SIG-M5 treated with dmso at 0.1 percent for 504 hours (cell line): Measurements from ENCODE around the gene ZNF536.
"Not testable (repeated sequence)": the region's sequence is repeated elsewhere in the genome, so short reads cannot be mapped to it uniquely, and the experiment has no call there.

ENCODE experiments used
- DNase-seq: peaks from one replicate; lab custom pipeline; 2025; ENCODE audit not compliant: unreplicated experiment; lab: John Stamatoyannopoulos, UW

Gene ZNF536

DNA sequence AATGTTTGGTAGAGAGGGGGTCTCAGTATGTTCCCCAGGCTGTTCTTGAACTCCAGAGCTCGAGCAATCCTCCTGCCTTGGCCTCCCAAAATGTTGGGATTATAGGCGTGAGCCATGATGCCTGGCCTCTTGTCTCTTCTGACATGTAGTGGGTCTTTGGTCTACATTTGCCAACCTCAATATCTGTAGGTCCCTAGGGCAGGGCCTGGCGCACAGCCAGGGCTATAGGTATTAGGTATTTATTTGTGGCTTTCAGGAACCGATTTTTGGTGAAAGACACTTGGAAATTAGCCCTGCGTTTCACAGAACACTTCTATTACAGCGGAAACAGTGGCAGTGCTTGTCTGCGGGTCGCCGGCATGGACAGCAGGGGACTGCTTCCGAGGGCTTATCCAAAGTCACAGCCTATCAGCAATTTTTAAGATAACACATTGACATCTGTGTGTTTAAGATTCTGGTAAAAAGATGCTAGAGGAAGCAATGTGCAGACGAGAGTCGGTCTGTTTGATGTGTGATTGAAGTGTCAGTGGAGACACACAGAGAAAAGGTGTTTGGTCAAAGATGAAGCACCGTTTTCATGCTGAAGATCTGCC is 14.5 kb downstream of the ZNF536 start:
- no peak for DNase-seq

DNA sequence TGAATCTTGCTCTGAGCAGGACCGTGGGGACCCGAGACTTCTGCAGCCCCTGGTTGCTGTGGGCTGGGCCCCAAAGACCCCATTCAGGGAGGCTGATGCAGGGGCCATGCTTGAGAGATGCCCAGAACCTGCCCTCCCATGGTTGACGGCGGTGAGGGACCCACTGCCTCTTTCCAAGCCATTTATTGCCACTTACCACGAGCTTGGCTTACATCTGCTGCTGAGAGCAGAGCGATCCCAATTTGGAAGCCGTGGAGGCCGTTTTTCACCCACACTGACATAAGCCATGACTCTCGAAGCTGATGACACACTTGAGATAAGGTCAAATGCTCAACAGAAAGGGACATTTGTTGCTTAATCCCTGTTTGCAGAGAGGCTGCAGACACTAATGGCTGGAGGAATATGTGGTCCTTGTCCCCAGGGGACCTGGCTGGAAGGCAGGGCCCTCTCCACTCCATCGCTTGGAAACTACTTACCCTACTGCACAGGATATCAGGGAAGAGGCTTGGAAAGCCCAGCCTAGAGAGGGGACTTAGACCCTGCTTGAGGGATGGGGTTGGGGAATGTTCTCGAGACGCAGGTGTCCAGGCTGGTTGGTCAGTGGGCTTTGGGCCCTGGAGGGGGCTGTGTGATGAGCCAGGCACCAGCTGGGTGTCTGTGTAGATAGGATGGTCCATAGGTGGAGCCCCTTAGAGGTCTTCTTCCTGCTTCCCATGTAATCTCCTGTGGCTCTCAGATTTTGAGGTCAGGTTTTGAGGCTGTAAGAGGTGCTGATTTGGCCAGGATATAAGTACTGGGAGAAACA is 15.3 kb downstream of the ZNF536 start:
- no peak for DNase-seq

DNA sequence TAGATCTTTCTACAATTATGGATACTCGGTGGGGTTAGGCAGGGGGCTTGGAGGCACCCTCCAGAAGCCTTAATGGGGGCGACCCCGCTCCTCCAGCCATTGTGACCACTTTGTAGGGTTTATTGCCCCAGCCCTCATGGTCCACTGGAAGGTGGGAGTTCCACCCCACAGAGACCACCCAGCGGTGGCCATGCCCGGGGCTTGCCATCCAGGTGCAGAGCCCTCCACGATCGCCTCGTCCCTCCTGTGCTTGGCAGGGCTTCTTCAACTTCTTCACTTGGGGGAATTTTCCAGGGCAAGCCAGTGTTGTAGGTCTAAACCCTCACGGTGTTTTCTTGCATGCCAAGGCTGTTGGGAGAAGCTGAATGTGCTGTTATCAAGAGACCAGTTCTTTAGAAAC is 16.1 kb downstream of the ZNF536 start:
- no peak for DNase-seq

- no peak for DNase-seq
These were observed 16.6 kb downstream of the ZNF536 start for GRCh38 chr19:30388819-30389218.

GRCh38 chr19:30390356-30390988 is 18.3 kb downstream of the ZNF536 start:
- no peak for DNase-seq

- DNase-seq, result no peak
These were observed 18.9 kb downstream of the ZNF536 start for GRCh38 chr19:30391052-30391451.

- DNase-seq, result no peak
These were observed 19.7 kb downstream of the ZNF536 start for GRCh38 chr19:30391554-30392551.

DNA sequence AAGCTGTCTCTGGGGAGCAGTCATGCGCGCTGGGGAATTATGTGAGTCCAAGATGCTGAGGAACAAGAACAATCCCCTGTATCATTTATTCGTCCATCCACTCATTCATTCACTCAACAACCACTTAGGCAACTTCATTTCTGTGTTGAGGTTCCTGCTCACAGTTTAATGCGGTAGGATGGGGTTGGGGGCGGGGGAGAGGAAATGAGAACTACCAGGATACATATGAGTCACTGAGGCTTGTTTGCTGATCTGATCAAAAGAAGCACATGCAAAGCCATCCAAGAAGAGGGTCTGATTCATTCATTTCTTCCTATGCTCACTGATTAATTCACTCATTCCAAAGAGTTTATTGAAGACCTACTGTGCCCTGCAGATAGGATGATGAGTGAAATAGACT is 20.9 kb downstream of the ZNF536 start:
- DNase-seq, result no peak

GRCh38 chr19:30393729-30394480 is 21.7 kb downstream of the ZNF536 start:
- no peak for DNase-seq

GRCh38 chr19:30394481-30395151 is 22.4 kb downstream of the ZNF536 start:
- no peak for DNase-seq

DNA sequence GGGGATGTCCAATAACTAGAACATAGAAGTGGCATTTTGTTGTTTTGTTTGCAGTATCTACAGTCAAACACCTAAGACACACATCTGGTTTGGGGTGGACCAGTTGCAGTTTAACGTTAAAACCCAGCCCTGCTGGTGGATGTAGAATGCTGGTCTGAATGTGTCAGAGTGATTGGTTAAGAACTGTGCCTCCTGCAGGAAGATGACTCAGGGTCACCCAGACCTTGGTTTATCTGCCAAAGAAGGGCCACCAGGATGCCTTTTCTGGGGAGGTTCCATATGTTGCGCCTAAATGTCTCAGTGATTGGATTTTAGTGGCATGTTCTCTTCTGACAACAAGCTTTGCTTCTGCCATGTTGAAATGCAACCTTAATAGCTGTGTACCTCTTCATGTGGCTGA is 23.1 kb downstream of the ZNF536 start:
- no peak for DNase-seq

- not testable (repeated sequence) for DNase-seq
These were observed 26.4 kb downstream of the ZNF536 start for GRCh38 chr19:30398539-30398938.

DNA sequence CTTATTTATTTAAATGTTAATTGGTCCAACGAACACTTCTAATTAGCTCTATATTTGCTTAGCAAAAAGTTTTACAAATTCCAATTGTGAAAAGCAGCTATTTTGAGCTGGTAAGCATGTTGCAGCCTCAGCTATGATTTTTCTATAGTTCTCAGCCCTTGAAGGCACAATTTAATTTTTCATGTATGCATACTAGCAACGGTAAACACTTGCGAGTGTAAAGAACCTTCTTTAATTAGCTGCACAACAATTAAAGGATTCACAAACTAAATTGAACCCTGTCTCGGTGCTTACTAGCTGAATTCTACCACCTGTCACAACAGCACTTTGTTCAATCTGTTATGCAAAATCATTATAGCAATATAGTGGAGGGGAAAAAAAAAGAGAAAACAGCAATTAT is 29.8 kb downstream of the ZNF536 start:
- DNase-seq, result no peak

DNA sequence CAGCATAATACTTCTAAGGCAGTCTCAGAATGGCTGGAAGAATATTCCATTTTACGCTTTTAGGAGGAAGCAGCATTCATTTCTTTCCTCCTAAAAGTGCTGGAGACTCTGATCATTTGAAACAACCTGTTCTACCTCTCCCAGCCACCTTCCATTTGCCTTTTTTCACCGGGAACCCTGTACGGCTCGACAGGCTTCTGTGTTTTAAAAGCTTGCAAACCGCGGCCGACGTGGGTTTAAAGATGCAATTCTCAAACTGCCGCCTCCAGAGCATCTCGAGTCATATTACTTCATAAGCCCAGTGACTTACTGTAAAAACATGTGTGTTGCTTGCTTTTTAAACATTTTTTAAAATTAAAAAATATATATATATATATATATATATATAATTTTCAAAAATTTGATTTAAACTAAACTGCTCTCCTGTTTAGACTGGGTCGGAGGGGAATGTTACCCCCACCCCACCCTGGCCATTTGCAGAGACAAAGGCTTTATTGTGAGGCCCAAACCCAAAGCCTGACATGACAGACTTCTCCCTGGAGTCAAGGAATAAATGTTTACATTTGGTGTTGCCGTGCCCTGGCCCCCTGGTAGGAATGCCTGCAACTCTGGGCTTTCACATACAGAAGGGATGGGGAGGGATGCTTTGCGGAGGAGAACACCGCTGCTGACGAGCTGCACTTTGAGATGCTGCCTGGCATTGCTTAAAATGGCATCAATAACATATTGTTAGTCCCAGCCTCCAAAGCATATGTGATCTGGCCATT is 30.4 kb downstream of the ZNF536 start:
- no peak for DNase-seq

- no peak for DNase-seq
These were observed 31.2 kb downstream of the ZNF536 start for GRCh38 chr19:30403203-30403985.

- DNase-seq, result no peak
These were observed 34.3 kb downstream of the ZNF536 start for GRCh38 chr19:30406220-30407067.

DNA sequence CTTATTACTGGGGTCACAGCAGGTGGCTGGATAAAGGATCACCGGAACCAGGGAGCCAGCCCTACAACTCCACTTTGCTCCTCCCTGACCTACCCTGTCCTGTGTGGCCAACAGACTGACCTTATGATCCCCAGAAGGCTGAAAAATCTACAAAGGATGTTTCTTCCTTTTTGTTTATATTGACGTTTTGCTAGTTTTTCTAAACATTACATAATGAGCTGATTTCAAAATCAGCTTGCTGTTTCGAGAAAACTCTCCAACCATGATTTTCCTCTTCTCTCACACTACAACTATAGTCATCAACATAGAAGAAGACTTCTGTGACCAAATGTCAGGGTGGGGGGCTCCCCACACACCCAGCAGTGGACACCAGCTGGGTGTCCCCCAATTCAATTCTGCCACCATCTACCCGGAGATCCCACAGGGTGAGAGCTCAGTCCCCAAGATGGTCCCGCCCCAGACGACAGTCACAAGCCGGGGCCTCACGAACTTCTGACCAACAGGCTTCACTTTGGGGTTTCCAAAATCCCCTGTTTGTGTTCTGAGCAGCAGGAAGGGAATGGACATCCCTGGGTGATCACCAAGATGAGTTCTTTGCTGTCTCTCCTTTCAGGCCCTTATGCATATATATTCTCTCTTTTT is 35.0 kb downstream of the ZNF536 start:
- no peak for DNase-seq
